OCI-LY1 (cell line): ENCODE results near the gene TBCD.
A peak's percentile ranks its signal among the peaks of the same experiment; 100 is the strongest.

Source experiments
- H2AFZ ChIP-seq: fragments of 200-600 bp; sonication (generic), shearing (Covaris generic); 2 replicates; pipeline ENCODE4 v1.6.0; 2014; ENCODE audit warnings: antibody characterized with exemption, mild to moderate bottlenecking, low read length
- H3F3A ChIP-seq: fragments of 200-600 bp; sonication (generic), shearing (Covaris generic); 2 replicates; pipeline ENCODE4 v1.6.0; 2014; ENCODE audit warnings: mild to moderate bottlenecking, antibody characterized with exemption, low read length, moderate library complexity; ENCODE audit not compliant: insufficient read depth
- H3K27ac ChIP-seq: fragments of 200-600 bp; sonication (generic); 2 replicates; pipeline ENCODE4 v1.5.1; 2014; ENCODE audit warnings: low read length, mixed run types, mild to moderate bottlenecking, low read depth; ENCODE audit not compliant: poor library complexity, severe bottlenecking
- H3K27me3 ChIP-seq: fragments of 200-600 bp; sonication (generic); 2 replicates; pipeline ENCODE4 v1.6.0; 2014; ENCODE audit warnings: antibody characterized with exemption, mild to moderate bottlenecking, low read length, moderate library complexity; ENCODE audit not compliant: insufficient read depth
- H3K36me3 ChIP-seq: fragments of 200-600 bp; sonication (generic); 2 replicates; pipeline ENCODE4 v1.6.1; 2014; ENCODE audit warnings: mild to moderate bottlenecking, antibody characterized with exemption, low read length, moderate library complexity, mixed read lengths; ENCODE audit not compliant: insufficient read depth
- H3K4me1 ChIP-seq: fragments of 200-600 bp; sonication (generic); 2 replicates; pipeline ENCODE4 v1.5.1; 2014; ENCODE audit warnings: mild to moderate bottlenecking, low read length, moderate library complexity; ENCODE audit not compliant: insufficient read depth, severe bottlenecking
- H3K4me2 ChIP-seq: fragments of 200-600 bp; sonication (generic), shearing (Covaris generic); 2 replicates; pipeline ENCODE4 v1.6.1; 2014; ENCODE audit warnings: low read length
- H3K4me3 ChIP-seq: fragments of 200-600 bp; sonication (generic); 2 replicates; pipeline ENCODE4 v1.5.1; 2014; ENCODE audit warnings: low read length, low read depth, mild to moderate bottlenecking, mixed read lengths; ENCODE audit not compliant: poor library complexity, severe bottlenecking
- H3K79me2 ChIP-seq: fragments of 200-600 bp; shearing (Covaris generic); 2 replicates; pipeline ENCODE4 v1.6.1; 2016; ENCODE audit warnings: mixed run types, low read length, mixed read lengths; ENCODE audit not compliant: insufficient read depth
- H3K9ac ChIP-seq: fragments of 200-600 bp; sonication (generic), shearing (Covaris generic); 2 replicates; pipeline ENCODE4 v1.6.1; 2014; ENCODE audit warnings: mild to moderate bottlenecking, low read length, mixed read lengths
- H3K9me2 ChIP-seq: fragments of 200-600 bp; sonication (generic), shearing (Covaris generic); 2 replicates; pipeline ENCODE4 v1.6.1; 2014; ENCODE audit warnings: low read depth, mild to moderate bottlenecking, low read length, mixed read lengths
- H3K9me3 ChIP-seq: fragments of 200-600 bp; shearing (Covaris generic); 2 replicates; pipeline ENCODE4 v1.6.1; 2014; ENCODE audit warnings: low read length, mixed read lengths
- H4K20me1 ChIP-seq: fragments of 200-600 bp; sonication (generic), shearing (Covaris generic); 2 replicates; pipeline ENCODE4 v1.6.0; 2016; ENCODE audit warnings: mild to moderate bottlenecking, low read length; ENCODE audit not compliant: insufficient read depth
- CTCF ChIP-seq: fragments of 200-600 bp; sonication (generic), shearing (Covaris generic); IDR thresholded peaks from 2 replicates; pipeline ENCODE4 v1.5.1; 2017; ENCODE audit warnings: mild to moderate bottlenecking, antibody characterized with exemption, low read length, moderate library complexity, mixed read lengths
- EZH2 ChIP-seq: fragments of 200-600 bp; sonication (generic), shearing (Covaris generic); IDR thresholded peaks from 2 replicates; pipeline ENCODE4 v1.8.0; 2017; ENCODE audit warnings: borderline replicate concordance, mixed run types, mild to moderate bottlenecking, antibody characterized with exemption, low read length, moderate library complexity, mixed read lengths

TBCD gene

GRCh38 chr17:82816358-82816757, 64.5 kb downstream of the TBCD start:
- no peaks in the 10 kb centered on the region for H3K27me3 ChIP-seq
- no peaks in the 10 kb centered on the region for H3K9me2 ChIP-seq
- no peak overlapping the region for H2AFZ ChIP-seq
- peaks cover 62% of the 10 kb centered on the region for H3K36me3 ChIP-seq
- H3K4me1 ChIP-seq = peaks cover 24% of the 10 kb centered on the region
- H3K9me3 ChIP-seq = peaks cover 7% of the 10 kb centered on the region
- H3K9ac ChIP-seq = no peak overlapping the region
- no peak for TF ChIP-seq CTCF
- no peak for TF ChIP-seq EZH2
- peak overlapping the region; percentile 71 for H3K27ac ChIP-seq
- H3K79me2 ChIP-seq = no peaks in the 10 kb centered on the region
- H3F3A ChIP-seq = no peaks in the 10 kb centered on the region
- no peak overlapping the region for H3K4me3 ChIP-seq
- no peak overlapping the region for H3K4me2 ChIP-seq
- no peaks in the 10 kb centered on the region for H4K20me1 ChIP-seq

GRCh38 chr17:82817947-82818346, 66.1 kb downstream of the TBCD start:
- peaks cover 7% of the 10 kb centered on the region for H3K9me3 ChIP-seq
- no peaks in the 10 kb centered on the region for H3K9me2 ChIP-seq
- H3K4me1 ChIP-seq = peaks cover 24% of the 10 kb centered on the region
- no peaks in the 10 kb centered on the region for H3K79me2 ChIP-seq
- no peak overlapping the region for H3K9ac ChIP-seq
- no peaks in the 10 kb centered on the region for H3F3A ChIP-seq
- no peak for TF ChIP-seq CTCF
- no peak for TF ChIP-seq EZH2
- no peak overlapping the region for H2AFZ ChIP-seq
- peaks cover 64% of the 10 kb centered on the region for H3K36me3 ChIP-seq
- H3K27ac ChIP-seq = peak overlapping the region; percentile 71
- H3K27me3 ChIP-seq = no peaks in the 10 kb centered on the region
- H4K20me1 ChIP-seq = no peaks in the 10 kb centered on the region
- no peak overlapping the region for H3K4me2 ChIP-seq
- no peak overlapping the region for H3K4me3 ChIP-seq

GRCh38 chr17:82820278-82821251, 68.7 kb downstream of the TBCD start:
- Histone ChIP-seq H3K4me3 (no peak overlapping the region), H3K27me3 (no peaks in the 10 kb centered on the region), H3K27ac (no peak overlapping the region), H3K4me2 (no peak overlapping the region), H3F3A (no peaks in the 10 kb centered on the region), H2AFZ (no peak overlapping the region), H3K9me3 (peaks cover 7% of the 10 kb centered on the region), H3K9me2 (no peaks in the 10 kb centered on the region), H3K36me3 (peaks cover 55% of the 10 kb centered on the region), H3K79me2 (no peaks in the 10 kb centered on the region), H4K20me1 (no peaks in the 10 kb centered on the region), H3K9ac (no peak overlapping the region), H3K4me1 (peaks cover 24% of the 10 kb centered on the region)
- TF ChIP-seq CTCF (no peak), EZH2 (no peak)
